Fibroblast of lung (primary cell): ENCODE data around the gene TTC27. TPM values are rescaled to one million over a fixed set of nuclear protein-coding genes. Genes with fewer than 3 reads are reported as not detected.
A peak's percentile ranks its signal among the peaks of the same experiment; 100 is the strongest.

ENCODE experiments used
- DNase-seq, 2 donors: peaks; one replicate each; pipeline versions ENCODE4 v3.0.0 to v3.0.0-alpha.2; 2010; ENCODE audit warnings: low read depth in 2 of 2
- H2AFZ ChIP-seq: 2 replicates; pipeline ENCODE4 v1.5.1; 2012; ENCODE audit warnings: low read length, control low read depth, inconsistent platforms
- H3K27ac ChIP-seq: 2 replicates; pipeline ENCODE4 v1.5.1; 2011; ENCODE audit warnings: low read length, control low read depth; ENCODE audit not compliant: insufficient read depth
- H3K27me3 ChIP-seq: 2 replicates; pipeline ENCODE4 v1.5.1; 2011; ENCODE audit warnings: mild to moderate bottlenecking, low read length; ENCODE audit not compliant: control insufficient read depth, insufficient read depth
- H3K36me3 ChIP-seq: 2 replicates; pipeline ENCODE4 v1.5.1; 2011; ENCODE audit warnings: low read length; ENCODE audit not compliant: control insufficient read depth, insufficient read depth
- H3K4me1 ChIP-seq: 2 replicates; pipeline ENCODE4 v1.5.1; 2011; ENCODE audit warnings: low read length; ENCODE audit not compliant: control insufficient read depth, insufficient read depth; ENCODE audit errors: extremely low read depth
- H3K4me2 ChIP-seq: 2 replicates; pipeline ENCODE4 v1.5.1; 2011; ENCODE audit warnings: low read length, control low read depth; ENCODE audit not compliant: insufficient read depth; ENCODE audit errors: extremely low read depth
- H3K4me3 ChIP-seq, 4 experiments: fragments of 200-600 bp in 1 of 4; sonication (generic) in 1 of 4; replicated peaks in 1 of 4; 2 replicates each; pipeline ENCODE4 v1.5.1; 2011 to 2016; ENCODE audit warnings: low read length in 4 of 4, low read depth in 3 of 4, mild to moderate bottlenecking in 3 of 4, control low read depth in 2 of 4, inconsistent platforms in 1 of 4, mixed read lengths in 1 of 4; ENCODE audit not compliant: insufficient read depth in 1 of 4; ENCODE audit errors: control extremely low read depth in 1 of 4
- H3K79me2 ChIP-seq: 2 replicates; pipeline ENCODE4 v1.5.1; 2012; ENCODE audit warnings: mild to moderate bottlenecking, low read length, inconsistent platforms; ENCODE audit not compliant: control insufficient read depth, insufficient read depth
- H3K9ac ChIP-seq: 2 replicates; pipeline ENCODE4 v1.5.1; 2011; ENCODE audit warnings: mild to moderate bottlenecking, low read length, control low read depth; ENCODE audit not compliant: insufficient read depth
- H3K9me3 ChIP-seq: 2 replicates; pipeline ENCODE4 v1.5.1; 2012; ENCODE audit warnings: low read depth, low read length; ENCODE audit not compliant: control insufficient read depth, insufficient read depth
- H4K20me1 ChIP-seq: 2 replicates; pipeline ENCODE4 v1.5.1; 2011; ENCODE audit warnings: low read length; ENCODE audit not compliant: control insufficient read depth, insufficient read depth; ENCODE audit errors: extremely low read depth
- EZH2 ChIP-seq: IDR thresholded peaks from 2 replicates; pipeline ENCODE4 v1.5.1; 2012; ENCODE audit warnings: low read length, control low read depth, mild to moderate bottlenecking; ENCODE audit errors: missing control alignments
- polyA plus RNA-seq, 2 donors: library from polyadenylated mRNA; depleted of rRNA in 1 of 2; stranded (reverse) in 1 of 2; unstranded in 1 of 2; fragments of >200 nt; gene quantifications; 2 replicates each; pipeline ENCODE4 v1.2.1, GENCODE V29; 2011 to 2012; ENCODE audit warnings: missing spikeins in 1 of 2
- total RNA-seq: library from RNA; depleted of rRNA; stranded (reverse); fragments of >200 nt; gene quantifications from 2 replicates; pipeline ENCODE4 v1.2.1, GENCODE V29; 2014
- TF ChIP-seq, protein P1 (sequence below), 2 donors: IDR thresholded peaks in 1 of 2; conservative IDR thresholded peaks in 1 of 2; 1 replicate in 1 of 2; 2 replicates in 1 of 2; pipeline ENCODE4 v1.5.1; 2011 to 2012; ENCODE audit warnings: low read length in 2 of 2, control low read depth in 1 of 2, inconsistent platforms in 1 of 2, low read depth in 1 of 2, mild to moderate bottlenecking in 1 of 2

Gene TTC27
- total and polyA plus RNA-seq, 2 donors (not counting 1 experiment from before 2014, with no cell fraction given): 15.7 to 19.3 TPM

DNA sequence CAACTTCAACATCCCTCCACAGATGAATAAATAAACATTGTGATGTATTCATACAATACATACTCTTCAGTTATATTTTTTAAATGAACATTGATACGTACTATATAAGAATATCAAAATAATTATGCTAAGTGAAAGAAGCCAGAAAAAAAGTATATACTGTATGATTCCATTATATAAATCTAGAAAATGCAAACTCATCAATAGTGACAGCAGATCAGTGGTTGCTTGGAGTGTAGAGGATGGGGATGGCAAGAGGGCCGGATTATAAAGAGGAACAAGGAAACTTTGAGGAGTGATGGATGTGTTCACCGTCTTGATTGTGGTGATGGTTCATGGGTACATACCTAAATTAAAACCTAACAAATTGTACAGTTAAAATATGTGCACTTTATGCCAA lies 3.0 kb upstream of the TTC27 start:
- H3K4me2 ChIP-seq: no peak overlapping the region
- peaks cover 8% of the 10 kb centered on the region for H3K79me2 ChIP-seq
- no peaks in the 10 kb centered on the region for H3K4me1 ChIP-seq
- no peaks in the 10 kb centered on the region for H4K20me1 ChIP-seq
- no peak overlapping the region for H2AFZ ChIP-seq
- H3K36me3 ChIP-seq: no peaks in the 10 kb centered on the region
- DNase-seq: no peak
- TF ChIP-seq, protein P1, sequence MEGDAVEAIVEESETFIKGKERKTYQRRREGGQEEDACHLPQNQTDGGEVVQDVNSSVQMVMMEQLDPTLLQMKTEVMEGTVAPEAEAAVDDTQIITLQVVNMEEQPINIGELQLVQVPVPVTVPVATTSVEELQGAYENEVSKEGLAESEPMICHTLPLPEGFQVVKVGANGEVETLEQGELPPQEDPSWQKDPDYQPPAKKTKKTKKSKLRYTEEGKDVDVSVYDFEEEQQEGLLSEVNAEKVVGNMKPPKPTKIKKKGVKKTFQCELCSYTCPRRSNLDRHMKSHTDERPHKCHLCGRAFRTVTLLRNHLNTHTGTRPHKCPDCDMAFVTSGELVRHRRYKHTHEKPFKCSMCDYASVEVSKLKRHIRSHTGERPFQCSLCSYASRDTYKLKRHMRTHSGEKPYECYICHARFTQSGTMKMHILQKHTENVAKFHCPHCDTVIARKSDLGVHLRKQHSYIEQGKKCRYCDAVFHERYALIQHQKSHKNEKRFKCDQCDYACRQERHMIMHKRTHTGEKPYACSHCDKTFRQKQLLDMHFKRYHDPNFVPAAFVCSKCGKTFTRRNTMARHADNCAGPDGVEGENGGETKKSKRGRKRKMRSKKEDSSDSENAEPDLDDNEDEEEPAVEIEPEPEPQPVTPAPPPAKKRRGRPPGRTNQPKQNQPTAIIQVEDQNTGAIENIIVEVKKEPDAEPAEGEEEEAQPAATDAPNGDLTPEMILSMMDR (conservative IDR thresholded peaks at IDR 0.05 in 1 of 2, IDR thresholded peaks at IDR 0.05 in 1 of 2; ENCODE audit: low read depth in 1 of 2, low read length in 2 of 2): no peak
- TF ChIP-seq EZH2: no peak
- H3K9ac ChIP-seq: no peak overlapping the region
- H3K4me3 ChIP-seq: no peak overlapping the region
- H3K9me3 ChIP-seq: no peaks in the 10 kb centered on the region
- H3K27me3 ChIP-seq: no peaks in the 10 kb centered on the region
- no peak overlapping the region for H3K27ac ChIP-seq

DNA sequence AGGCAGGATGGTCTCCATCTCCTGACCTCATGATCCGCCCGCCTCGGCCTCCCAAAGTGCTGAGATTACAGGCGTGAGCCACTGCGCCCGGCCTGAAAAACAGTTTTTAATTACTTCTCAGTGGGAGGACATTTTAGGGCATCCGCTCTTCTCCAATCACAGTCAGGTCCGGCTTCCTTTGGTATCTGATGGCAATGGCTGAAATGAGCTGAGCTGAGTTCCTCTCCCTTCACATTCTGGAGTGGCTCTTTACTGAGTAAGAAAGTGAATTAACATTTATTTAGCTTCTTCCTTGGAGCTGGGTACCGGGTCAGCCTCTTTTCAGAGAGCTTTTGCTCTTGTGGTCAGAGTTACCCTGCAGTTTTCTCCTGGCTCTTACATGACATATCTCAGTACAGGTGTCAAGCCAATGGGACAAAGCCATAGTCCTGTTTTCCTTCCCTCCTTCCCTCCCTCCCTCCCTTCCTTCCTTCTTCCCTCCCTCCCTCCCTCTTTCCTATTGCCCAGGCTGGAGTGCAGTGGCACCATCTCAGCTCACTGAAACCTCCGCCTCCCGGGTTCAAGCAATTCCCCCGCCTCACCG lies 1.1 kb upstream of the TTC27 start:
- H3K9ac ChIP-seq: no peak overlapping the region
- no peaks in the 10 kb centered on the region for H3K27me3 ChIP-seq
- TF ChIP-seq EZH2: no peak
- TF ChIP-seq, protein P1 (conservative IDR thresholded peaks at IDR 0.05 in 1 of 2, IDR thresholded peaks at IDR 0.05 in 1 of 2; ENCODE audit: low read depth in 1 of 2, low read length in 2 of 2): no peak
- H3K4me1 ChIP-seq: no peaks in the 10 kb centered on the region
- H3K4me3 ChIP-seq: no peak overlapping the region
- peaks cover 1% of the 10 kb centered on the region for H3K36me3 ChIP-seq
- no peaks in the 10 kb centered on the region for H4K20me1 ChIP-seq
- no peak overlapping the region for H3K27ac ChIP-seq
- H2AFZ ChIP-seq: no peak overlapping the region
- H3K9me3 ChIP-seq: no peaks in the 10 kb centered on the region
- H3K4me2 ChIP-seq: no peak overlapping the region
- DNase-seq: no peak
- H3K79me2 ChIP-seq: peaks cover 10% of the 10 kb centered on the region

DNA sequence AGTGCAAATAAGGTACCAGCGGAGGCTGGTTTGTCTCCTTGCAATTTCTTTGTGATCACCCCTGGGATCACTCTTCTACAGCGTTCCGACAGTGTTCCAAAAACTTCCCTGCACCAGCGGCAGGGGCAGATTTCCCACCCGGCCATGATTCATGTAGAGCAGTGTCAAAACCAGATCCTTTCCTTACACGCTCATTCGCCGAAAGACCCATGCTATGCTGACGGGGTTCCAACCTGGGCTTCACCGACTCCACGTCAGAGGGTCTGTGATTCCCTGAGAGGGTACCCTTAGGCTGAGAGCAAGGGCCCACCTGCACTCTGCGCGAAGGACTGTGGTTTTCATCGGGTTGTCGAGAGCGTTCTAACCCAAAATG lies 423 bp upstream of the TTC27 start:
- TF ChIP-seq EZH2: no peak
- TF ChIP-seq, protein P1 (conservative IDR thresholded peaks at IDR 0.05 in 1 of 2, IDR thresholded peaks at IDR 0.05 in 1 of 2; ENCODE audit: low read depth in 1 of 2, low read length in 2 of 2): peak; percentile 28 to 37
- peak overlapping the region; percentile 76 for H3K27ac ChIP-seq
- H3K79me2 ChIP-seq: peaks cover 10% of the 10 kb centered on the region
- peak overlapping the region; percentile 97 for H2AFZ ChIP-seq
- H3K4me1 ChIP-seq: no peaks in the 10 kb centered on the region
- peaks cover 1% of the 10 kb centered on the region for H3K36me3 ChIP-seq
- no peaks in the 10 kb centered on the region for H3K27me3 ChIP-seq
- H3K9ac ChIP-seq: peak overlapping the region; percentile 54
- peak overlapping the region; percentile 67 for H3K4me2 ChIP-seq
- H3K9me3 ChIP-seq: no peaks in the 10 kb centered on the region
- peak; percentile 48 to 67 for DNase-seq
- peak overlapping the region; percentile 45 to 98 (median 78) for H3K4me3 ChIP-seq
- H4K20me1 ChIP-seq: no peaks in the 10 kb centered on the region
